SIG-M5 treated with dmso at 0.1 percent for 504 hours (cell line): ENCODE data around the gene DRD4.

Experiments used
- DNase-seq: peaks from one replicate; lab custom pipeline; 2025; ENCODE audit not compliant: unreplicated experiment; lab: John Stamatoyannopoulos, UW

The DRD4 gene

DNA sequence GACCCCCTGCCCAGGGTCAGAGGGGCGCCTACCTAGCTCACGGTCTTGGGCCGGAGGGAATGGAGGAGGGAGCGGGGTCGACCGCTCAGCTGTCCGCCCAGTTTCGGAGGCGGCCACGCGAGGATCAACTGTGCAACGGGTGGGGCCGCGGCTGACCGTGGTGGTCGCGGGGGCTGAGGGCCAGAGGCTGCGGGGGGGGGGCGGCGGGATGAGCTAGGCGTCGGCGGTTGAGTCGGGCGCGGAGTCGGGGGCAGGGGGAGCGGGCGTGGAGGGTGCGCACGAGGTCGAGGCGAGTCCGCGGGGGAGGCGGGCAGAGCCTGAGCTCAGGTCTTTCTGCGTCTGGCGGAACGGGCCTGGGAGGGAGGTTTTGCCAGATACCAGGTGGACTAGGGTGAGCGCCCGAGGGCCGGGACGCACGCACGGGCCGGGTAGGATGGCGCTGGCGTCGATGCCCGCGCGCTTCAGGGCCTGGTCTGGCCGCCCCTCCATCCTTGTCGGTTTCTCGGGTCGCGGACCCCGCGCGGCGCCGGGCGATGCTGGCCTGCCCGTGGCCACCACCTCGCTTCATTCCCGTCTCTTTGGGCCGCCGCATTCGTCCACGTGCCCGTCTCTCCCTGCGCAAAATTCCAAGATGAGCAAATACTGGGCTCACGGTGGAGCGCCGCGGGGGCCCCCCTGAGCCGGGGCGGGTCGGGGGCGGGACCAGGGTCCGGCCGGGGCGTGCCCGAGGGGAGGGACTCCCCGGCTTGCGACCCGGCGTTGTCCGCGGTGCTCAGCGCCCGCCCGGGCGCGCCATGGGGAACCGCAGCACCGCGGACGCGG is at the start of gene DRD4:
TSS of gene DRD4 (plus strand) at position 759 of the 822 bp plus-strand sequence. CDS start at position 795, 36 bp downstream.
- DNase-seq: no peak

- no peak for DNase-seq
These were observed 49.5 kb upstream of the DRD4 start for GRCh38 chr11:587546-587945.

DNA sequence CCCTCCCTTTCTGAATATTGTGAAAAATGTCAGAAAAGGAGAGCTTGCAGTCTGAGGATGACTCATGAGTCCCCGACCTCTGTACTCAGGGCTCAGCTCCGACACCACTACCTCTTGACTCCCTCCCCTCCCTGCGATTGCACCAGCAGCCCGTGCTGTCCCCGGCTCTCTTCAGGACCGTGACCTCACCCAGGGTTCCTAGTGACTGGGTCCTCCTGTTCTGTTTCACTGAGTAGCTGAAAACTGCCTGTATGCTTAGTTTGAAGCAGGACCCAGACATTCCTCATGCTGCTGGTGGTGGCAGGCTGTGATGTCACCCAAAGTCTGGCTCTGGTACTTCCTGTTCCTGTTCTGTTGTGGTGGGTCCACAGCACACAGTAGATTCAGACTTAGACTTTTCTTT is 49.1 kb upstream of the DRD4 start:
- DNase-seq: peak; percentile 88

- DNase-seq: no peak
These were observed 47.3 kb upstream of the DRD4 start for GRCh38 chr11:589798-590197.

GRCh38 chr11:590997-591396 is 46.1 kb upstream of the DRD4 start:
- DNase-seq: no peak

DNA sequence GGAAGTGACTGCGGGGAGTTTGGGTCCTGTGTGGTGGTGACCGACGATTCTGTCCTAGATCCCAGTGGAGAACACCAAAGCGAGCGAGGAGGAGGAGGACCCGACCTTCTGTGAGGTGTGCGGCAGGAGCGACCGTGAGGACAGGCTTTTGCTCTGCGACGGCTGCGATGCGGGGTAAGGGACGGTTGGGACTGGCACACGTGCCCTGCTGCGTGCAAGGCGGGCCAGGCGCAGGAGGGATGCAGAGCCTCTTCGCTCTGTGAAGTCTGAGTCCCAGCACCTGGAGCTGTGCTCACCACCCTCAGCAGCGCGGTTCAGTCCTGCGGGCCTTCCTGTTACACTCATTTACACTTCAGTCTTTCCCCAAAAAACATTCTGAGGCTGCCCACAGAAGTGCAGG is 44.6 kb upstream of the DRD4 start:
- no peak for DNase-seq

DNA sequence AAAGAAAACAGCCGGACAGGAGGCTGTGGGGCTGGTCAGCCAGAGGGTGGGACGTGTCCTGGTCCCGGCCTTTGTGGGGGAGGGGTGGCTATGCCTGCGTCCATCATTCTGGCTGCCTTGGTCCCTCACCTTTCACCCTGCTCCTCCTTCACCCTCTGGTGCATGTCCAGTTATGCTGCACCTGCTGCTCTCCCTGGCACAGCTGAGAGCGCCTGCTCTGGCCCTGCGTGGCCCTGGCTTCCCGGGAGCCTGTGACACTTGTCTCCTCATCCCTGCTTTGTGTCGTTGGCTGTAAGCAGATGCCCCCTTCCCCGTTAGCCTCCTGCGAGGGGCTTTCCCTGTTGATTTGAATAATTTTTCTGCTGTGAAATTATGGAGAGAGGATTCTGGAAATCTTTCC is 44.2 kb upstream of the DRD4 start:
- DNase-seq: no peak

DNA sequence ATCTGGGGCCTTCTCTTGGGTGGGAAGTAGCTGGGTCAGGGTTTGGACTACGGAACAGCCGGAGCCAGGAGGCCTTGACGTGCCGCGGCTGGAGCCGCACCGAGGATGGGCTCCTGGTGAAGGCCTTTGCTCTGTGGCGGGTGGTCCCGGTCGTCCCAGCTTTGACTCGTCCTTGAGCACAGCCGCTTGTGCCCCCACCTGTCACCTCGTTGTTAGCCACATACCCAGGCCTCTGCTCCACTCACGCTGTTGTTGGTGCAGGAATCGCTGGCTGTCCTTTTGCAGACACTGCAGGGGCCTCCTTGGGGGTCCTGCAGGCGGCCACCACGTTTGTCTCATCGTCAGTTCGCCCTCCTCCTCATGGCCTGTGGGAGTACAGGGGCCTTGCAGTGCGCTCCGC is 43.7 kb upstream of the DRD4 start:
- DNase-seq: no peak

- no peak for DNase-seq
These were observed 41.7 kb upstream of the DRD4 start for GRCh38 chr11:595400-595799.

DNA sequence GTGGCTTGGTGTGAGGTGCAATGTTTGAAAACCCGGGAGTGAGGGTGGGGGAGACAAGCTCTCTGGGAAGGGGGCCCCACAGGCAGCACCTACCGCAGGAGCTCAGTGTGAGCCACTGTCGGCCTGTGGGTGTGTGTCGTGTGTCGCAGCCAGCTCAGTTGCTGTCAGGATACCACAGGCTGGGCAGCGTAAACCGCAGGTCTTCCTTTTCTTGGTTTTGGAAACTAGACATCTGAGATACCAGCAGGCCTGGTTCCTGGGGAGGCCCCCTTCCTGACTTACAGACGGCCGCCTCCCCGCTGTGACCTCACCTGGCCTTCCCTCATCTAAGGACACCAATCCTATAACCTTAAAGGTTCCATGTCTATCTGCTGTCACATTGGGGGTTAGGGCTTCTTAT is 40.7 kb upstream of the DRD4 start:
- DNase-seq: no peak

DNA sequence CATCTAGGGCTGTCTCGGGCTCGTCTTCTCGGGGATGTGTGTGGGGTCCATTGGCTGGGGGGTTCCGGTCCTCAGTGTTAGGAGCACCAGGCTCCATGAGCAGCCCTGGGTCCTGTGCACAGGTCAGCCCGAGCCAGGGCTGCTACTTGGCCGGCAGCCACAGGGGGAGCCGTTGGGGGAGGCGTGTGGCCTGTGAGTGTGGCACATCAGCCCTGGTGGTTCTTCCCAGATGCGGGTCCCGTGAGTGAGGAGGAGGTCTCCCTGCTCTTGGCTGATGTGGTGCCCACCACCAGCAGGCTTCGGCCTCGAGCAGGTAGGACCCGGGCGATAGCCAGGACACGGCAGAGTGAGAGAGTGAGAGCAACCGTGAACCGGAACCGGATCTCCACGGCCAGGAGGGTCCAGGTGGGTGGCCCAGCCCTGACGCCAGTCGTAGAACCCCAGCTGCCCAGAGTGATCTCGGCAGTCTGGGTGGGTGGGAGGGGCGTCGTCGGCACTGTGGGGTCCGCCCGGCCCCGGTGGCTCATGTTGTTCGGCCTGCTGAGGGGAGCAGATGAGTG is 39.8 kb upstream of the DRD4 start:
- no peak for DNase-seq

DNA sequence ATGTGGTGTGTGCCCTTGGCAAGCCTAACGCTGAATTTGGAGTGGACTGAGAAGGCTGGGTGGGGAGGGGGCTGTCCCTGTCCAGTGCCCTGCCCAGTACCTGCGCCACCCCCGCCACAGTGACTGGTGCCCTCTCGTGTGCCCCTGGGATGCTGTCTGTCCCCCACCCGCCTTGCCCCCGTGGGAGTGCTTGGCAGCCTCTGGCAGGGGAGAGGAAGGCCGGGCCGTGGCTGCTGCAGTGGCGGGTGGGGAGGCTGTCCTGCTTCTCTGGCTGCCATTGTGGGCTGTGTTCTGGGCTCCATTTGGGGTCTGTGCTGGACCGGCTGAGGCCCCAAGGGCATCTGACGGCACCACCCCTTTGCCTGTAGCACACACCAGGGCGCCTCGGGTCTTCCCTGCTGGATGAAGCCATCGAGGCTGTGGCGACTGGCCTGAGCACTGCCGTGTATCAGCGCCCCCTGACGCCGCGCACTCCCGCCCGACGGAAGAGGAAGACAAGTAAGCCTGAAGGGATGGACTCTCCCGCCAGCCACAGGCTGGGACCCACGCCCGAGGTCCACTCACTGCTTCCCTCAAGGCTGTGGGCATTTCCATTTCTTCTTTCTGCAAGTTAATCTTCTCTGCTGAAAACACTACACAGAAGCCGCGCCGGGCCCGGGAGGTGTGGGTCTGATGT is 38.9 kb upstream of the DRD4 start:
- no peak for DNase-seq

DNA sequence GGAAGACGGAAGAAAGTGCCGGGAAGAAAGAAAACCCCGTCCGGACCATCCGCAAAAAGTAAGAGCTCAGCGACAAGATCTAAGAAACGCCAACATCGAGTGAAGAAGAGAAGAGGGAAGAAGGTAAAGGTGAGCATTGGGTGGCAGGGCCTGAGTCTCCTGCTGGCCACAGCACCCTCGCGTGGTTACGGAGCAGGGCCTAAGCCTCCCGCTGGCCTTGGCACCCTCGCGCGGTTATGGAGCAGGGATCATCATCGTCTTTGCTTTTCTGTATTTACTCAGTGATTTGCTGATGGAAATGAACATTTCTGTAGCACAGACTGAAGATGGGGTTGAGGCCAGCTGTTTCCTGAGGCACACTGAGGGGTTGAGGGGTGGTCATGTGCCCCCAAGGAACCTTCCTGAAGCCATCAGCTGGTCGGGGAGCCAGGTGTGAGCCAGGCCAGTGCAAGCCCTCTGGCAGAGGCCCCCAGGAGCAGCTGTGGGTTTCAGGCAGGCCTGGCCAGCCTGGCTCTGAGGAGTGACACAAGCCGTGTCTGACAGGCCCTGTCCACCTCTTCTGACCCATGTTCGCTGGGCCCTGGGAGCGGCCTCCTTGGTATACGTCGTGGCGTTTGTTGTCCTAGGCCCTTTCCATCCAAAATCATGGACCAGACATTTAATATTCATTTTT is 35.4 kb upstream of the DRD4 start:
- no peak for DNase-seq

GRCh38 chr11:603154-603553 is 33.9 kb upstream of the DRD4 start:
- DNase-seq: no peak

GRCh38 chr11:605286-606129 is 31.6 kb upstream of the DRD4 start:
- DNase-seq: no peak

DNA sequence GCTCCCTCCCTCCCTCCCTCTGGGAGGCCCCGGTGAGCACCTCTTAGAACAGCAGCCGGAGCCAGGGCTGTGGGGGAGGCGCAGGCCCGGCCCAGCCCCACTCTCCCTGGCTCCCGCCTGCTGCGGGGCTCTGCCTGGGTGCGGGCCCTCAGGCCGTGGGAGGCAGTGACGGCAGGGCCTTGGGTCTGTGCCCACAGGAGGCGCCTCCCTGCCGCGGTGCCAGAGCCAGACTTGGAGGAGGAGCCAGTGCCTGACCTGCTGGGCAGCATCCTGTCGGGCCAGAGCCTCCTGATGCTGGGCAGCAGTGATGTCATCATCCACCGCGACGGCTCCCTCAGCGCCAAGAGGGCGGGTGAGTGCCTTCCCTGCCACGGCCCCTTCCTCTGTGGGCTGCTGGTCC is 30.8 kb upstream of the DRD4 start:
- no peak for DNase-seq

GRCh38 chr11:607020-607780 is 29.9 kb upstream of the DRD4 start:
- no peak for DNase-seq

- no peak for DNase-seq
These were observed 29.0 kb upstream of the DRD4 start for GRCh38 chr11:607971-608659.

DNA sequence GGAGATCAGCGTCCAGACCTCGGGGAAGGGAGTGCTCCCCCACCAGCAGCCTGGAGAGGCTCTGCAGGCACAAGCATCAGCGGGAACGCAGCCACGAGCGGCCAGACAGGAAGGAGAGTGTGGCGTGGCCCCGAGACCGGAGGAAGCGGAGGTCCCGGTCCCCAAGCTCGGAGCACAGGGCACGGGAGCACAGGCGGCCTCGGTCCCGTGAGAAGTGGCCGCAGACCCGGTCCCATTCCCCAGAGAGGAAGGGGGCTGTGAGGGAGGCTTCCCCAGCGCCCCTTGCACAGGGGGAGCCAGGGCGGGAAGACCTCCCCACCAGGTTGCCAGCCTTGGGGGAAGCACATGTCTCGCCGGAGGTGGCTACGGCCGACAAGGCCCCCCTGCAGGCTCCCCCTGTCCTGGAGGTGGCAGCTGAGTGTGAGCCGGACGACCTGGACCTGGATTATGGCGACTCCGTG is 28.2 kb upstream of the DRD4 start:
- DNase-seq: no peak
